GM18508 (cell line): ENCODE measurements around the gene EEF1AKMT2.

ENCODE experiments used
- ATAC-seq: cut with Tn5 transposase; IDR thresholded peaks from one replicate; pipeline ENCODE4 v1.9.1; 2021; ENCODE audit warnings: moderate number of reproducible peaks; ENCODE audit not compliant: insufficient read depth, unreplicated experiment

The EEF1AKMT2 gene

DNA sequence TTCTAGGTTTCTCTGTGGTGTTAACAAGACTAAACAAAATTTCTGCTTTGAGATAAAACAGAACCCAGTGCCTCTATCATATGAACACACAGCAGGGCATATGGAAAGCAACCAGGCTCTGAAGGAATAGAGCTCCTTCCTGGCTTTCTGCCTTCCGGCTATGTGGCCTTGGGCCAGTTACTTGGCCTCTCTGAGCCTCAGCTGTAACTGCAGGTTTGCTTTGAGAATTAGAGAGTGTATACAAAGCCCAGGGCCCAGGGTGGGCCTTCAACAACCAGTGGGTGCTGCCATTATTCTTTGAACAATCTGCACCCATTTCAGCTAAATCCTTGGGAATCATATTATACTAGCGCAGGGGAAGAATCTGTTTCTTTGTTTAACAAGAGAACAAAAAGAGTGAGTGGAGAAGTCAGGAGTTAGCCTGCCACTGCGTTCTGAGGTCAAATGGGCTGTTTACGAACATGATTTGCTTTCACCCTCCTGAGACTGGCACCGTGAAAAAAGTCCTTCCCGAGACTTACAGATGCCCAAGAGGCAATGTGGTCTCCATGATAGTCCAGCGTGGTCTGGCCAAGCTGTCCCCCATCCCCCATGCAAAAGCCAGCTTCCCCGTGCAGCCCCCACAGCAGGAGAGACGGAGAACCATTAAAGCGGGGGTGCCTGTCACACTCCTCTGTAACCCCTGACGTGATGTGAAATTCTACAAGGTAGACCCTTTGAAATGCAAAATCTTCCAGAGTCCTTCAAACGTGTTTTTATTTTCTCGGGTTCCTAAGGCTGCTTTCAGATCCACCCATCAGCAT lies 52.4 kb downstream of the EEF1AKMT2 start:
- ATAC-seq = no peak

DNA sequence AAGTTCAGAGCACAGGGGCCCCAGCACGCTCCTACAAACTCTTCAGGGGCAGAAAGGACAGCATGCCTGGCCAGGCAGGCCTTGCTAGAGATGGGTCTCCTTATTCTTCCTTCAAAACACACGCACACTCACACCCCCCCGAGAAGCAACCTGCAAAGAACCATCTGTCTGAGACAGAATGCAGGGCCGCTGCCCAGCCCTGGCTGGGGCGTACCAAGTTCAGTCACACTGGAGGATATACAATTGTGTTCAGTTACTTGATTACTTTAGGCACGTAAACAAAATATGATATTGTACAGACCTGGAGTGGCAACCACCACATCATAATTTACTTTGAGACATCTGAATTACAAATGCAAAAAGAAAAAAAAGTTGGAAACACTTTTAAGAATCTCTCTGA lies 53.2 kb downstream of the EEF1AKMT2 start:
- ATAC-seq = no peak

GRCh38 chr10:124737708-124738107 lies 54.0 kb downstream of the EEF1AKMT2 start:
- no peak for ATAC-seq

GRCh38 chr10:124737221-124737620 lies 54.5 kb downstream of the EEF1AKMT2 start:
- ATAC-seq = no peak

DNA sequence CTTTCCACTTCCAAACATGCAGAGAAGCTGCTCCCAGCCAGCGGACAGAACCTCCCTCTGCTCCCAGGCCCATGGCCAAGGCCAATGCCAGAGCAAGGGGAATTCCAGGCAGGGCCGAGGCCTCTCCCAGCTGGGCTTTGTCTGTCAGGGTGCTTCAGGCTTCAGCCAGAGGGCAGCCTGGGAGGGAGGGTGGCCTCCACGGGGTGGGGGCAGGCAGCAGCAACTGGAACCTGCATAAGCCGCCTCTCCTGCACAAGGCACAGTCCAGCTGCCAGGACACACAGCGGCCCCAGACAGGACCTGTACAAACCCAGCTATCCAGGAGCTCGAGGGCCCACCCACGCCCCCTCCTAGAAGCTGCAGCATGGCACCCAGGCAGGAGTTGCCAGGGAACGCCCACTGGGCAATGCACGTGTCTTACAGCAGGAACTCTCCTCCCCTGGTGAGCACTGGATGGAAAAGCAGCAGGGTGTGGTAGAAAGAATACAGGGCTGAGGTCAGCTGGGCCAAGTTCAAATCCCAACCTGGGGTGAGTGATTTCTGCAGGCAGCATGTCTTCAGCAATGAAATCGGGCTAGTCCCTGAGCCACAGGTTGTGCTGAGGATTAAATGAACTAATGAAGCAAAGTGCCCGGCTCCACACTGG lies 55.1 kb downstream of the EEF1AKMT2 start:
- ATAC-seq = no peak

- no peak for ATAC-seq
These were observed 56.0 kb downstream of the EEF1AKMT2 start for GRCh38 chr10:124735491-124736286.

DNA sequence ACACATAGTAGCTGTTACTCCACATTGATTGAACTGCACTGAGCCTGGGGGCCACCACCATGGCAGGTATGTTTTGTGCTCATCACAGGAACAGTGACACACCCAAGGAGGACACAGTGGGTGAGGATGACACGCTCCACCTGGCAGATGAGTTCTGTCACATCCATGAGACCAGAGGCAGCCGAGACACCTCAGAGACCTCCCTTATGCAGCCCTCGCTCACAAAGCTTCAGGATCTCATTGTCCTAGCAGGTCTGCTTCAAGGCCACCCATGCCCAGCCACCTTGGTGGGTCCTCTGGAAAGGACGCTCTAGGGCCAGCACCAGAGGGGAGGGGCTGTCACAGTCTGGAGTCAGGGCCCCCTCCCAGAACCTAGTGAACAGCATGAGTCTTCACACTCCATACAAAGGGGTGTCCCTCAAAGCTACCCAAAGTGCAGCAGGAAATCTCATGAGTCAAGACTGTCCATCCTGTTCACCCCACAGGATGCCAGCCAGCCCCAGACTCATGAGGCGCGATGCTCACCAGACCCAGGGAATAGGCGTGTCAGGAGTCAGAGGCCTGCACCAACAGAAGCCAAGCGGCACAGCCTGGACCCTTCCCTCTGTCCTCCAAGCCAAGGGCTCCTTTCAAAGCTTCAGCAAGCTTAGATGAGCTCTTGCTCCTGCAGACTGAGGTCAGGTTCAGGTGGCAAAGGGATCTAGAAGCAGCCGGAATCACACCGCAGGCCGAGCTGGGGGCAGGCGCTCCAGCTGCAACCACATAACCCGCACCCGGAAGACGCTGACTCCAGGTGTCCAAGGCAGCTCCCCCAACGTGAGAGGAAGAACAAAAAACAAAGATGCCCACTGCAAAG lies 57.1 kb downstream of the EEF1AKMT2 start:
- no peak for ATAC-seq

DNA sequence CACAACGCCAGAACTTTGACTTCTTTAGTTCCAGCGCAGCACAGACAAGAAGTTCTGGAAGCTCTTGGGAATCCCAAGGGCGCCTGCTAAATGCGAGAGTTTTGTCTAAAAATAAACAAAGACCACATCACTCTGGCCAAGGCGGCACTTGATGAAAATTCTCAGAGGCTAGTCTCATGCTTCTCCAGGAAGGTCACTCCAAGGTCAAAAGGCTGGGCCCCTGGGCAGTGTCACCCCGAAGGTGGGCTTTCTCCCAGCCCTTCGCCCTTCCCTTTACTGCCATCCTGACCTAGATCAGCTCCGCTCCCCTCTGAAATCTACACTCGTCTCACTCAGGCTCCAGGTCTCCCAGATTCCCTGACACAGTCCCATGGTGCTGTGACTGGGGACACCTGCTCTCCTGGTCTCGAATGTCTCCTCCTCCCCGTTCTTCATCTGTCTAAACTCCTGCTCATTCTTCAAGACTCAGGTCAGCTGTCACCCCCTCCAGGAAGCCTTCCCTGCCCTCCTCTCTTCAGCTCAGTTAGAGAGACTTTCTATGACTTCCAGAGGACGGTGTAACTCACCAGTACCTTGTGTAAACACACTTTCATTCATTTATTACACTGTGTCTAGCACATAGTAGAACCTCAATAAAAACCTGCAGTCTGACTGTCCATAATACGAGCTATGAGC lies 58.0 kb downstream of the EEF1AKMT2 start:
- ATAC-seq = no peak

GRCh38 chr10:124732931-124733570 lies 58.6 kb downstream of the EEF1AKMT2 start:
- ATAC-seq = peak; percentile 66

DNA sequence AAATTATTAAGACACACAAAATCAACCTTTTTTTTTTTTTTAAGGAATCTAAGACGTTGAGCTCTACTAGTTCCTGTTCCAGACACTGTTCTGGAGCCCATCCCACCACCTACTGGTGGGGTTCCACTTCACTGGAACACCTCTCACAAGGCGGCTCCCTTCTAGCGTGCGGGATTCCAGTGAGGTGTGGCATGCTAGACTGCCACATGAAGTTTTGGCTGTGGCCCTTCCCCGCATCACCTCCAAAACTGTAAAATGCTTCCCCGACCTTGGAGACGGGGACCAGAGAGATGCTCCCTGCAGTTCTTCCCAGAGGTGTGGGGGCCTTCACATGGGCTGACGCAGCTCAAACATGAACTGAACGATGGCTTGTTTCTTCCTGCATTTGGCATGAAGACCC lies 60.1 kb downstream of the EEF1AKMT2 start:
- ATAC-seq = no peak

- no peak for ATAC-seq
These were observed 60.9 kb downstream of the EEF1AKMT2 start for GRCh38 chr10:124730790-124731189.

DNA sequence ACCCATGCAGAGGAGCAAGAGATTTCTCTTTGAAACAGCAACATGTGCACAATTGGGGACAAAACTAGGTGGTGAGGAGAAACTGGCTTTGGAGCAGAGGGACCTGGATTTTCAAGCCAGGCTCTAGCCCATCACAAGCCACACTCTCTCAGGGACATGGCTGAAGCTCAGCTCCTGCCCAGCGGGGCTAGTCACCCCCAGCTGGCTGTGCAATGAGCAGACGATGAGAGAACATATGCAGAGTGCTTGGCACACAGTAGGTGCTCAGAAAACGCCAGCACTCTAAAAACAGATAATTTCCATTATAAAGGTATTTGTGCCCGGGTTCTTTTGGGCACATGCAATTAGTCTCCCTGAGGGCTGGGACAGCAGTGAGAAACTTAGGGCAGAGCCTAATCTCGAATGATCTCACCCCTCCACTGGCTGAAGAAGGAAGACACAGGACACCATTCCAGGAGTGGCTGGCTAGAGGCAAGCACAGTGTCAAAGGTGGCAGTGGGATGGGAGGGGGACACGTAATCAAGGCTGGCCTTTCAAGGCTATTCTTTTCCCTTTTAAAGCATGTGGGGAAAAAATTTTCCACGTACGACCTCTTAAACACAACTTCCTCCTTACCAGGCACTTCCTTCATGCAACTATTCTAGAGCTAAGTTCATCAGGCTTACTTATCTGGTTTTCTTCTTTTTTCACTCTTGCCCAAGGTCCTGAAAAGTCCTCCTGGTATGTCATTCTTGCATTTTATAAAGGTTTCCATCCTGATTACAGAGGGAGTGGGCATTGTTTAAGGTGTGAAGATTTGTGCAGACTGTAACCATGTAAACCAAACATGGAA lies 62.6 kb downstream of the EEF1AKMT2 start:
- ATAC-seq = no peak

GRCh38 chr10:124728071-124728829 lies 63.4 kb downstream of the EEF1AKMT2 start:
- ATAC-seq = no peak

DNA sequence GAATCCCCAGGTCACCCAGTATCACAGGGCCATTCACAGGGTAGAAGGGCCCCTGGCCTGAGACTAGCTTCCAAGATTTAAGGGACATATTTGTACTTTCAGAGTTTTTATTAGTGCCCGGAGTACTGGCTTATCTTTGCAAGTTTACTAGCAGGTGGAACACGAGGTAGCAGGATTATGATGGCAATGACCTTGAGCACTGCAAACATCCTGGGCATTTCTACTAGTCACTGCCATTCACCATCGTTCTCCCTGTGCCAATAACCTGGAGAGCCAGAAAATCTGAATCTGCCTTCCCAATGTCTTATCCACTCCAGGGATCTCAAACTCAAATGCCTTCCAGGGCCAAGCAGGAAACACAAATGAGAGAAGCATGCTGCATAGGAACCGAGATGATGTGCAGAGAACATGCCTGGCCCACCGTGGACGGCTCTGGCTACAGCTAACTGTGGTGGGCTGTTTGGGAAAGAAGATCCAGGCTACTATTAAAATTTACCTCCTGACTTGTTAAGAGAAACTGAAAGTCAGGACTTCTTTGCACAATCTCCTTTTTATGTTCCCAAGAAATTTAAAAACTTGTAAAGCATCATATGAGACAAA lies 64.2 kb downstream of the EEF1AKMT2 start:
- no peak for ATAC-seq

DNA sequence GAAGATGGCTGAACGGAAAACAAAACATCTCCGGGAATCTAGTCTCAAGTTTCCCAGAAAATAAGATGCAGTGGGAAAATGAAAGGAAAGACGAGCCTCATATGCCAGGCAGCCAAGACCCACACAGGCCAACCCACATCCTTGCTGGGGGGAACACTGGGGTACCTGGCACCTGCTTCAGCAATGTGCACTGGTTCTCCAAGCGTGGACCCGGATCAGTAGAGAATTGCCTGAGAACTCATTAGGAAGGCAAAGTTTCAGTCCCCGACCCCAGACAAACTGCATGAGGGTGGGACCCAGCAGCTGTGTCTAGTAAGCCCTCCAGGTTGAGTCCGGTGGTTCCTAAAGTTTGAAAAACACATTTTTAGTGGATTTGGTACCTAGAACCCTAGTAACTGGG lies 65.9 kb downstream of the EEF1AKMT2 start:
- no peak for ATAC-seq

DNA sequence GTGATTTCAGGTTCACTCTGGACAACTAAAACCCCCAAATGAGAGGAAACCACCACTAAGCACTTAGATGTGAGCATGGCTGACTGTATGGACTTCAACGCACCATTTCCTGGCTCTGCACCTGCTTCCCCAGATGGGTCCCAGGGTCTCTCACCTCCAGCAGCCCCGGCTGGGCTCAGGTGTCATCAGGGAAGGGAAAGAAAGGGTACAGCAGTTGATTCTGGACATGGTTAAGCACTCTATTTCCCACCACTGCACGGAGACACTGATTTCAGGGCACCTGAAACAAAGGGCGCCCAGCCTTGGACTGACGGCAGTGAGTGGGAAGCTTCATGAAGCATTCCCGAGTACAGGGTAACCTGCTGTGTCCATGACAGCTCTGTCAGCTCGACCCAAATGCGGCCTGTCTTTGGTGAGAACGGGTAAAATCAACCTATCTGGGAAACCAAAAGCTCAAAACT lies 66.5 kb downstream of the EEF1AKMT2 start:
- ATAC-seq = no peak
